HG03575 (cell line): ENCODE measurements around the gene TXNRD1.
"Not testable (repeated sequence)": the region's sequence is repeated elsewhere in the genome, so short reads cannot be mapped to it uniquely, and the experiment has no call there.

Experiments used
- ATAC-seq: cut with Tn5 transposase; IDR thresholded peaks from one replicate; pipeline ENCODE4 v1.9.1; 2021; ENCODE audit not compliant: unreplicated experiment, insufficient number of reproducible peaks, low FRiP score; ENCODE audit errors: extremely low read depth

The TXNRD1 gene

DNA sequence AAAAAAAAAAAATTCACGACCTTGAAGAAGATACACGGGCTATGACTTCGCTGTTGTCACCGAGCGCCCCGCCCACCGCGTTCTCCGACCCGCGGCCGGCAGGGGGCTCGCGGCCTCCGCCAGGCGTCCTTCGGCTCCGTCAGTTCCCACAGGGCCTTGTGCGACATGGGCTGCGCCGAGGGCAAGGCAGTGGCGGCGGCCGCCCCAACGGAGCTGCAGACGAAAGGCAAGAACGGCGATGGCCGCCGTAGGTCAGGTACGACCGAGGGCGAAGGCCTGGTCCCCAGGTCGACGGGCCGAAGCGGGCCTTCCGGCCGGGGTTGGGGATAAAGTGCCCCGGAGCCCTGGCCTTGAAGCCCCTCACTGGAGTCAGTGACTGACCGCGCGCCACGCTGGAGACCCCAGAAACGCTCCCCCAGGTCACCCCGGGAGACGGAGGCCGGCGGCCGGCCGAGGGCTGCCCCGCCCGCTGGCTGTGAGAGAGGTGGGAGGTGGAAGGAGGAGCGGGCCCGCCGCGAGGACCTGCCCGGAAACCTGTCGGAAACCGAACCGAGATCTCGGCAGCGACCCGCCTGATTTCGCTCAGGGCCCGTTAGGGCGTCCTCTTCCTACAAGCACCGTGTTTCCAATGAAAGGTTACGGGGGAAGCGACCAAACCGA lies at the start of gene TXNRD1:
Gene TXNRD1, plus strand, starts transcription at position 142 of the 660 bp plus-strand sequence. Its CDS starts 24 bp downstream, at position 166.
- no peak for ATAC-seq

DNA sequence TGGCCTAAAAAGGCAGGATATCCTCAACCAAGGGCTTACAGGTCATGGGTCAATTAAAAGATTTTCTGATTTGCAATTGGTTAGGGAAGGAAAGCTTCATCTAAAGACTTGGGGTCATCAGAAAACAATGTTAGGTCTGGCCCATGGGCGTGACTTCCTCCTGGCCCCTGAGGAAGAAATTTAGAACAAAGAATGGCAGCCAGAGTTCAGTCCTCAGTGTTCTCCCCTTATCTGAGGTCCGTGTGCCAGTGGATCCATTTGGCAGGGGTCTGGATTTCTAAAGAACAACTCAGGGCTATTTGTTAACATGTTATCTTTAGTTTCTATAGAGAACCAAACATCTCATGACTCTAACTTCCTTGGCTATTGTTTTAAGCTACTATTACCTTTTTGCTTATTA lies 49.8 kb upstream of the TXNRD1 start:
- no peak for ATAC-seq

DNA sequence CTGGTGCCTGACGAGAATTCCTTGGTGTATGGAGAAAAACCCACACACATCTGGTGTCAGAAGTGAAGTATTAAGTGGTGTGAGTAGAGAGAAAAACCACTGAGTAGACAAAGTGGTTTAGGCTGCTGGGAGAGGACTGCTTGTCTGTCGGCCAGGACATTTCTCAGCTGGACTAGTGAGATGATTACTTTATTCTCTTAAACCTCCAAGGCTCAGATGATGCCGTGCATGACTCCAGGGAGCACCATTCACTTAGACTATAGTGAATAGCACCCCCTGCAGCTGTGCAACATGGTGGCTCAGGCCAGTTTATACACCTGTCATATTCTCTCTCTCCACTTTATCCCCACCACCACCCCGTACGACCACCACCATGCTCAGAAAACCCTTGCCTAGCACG lies 49.1 kb upstream of the TXNRD1 start:
- ATAC-seq = no peak

DNA sequence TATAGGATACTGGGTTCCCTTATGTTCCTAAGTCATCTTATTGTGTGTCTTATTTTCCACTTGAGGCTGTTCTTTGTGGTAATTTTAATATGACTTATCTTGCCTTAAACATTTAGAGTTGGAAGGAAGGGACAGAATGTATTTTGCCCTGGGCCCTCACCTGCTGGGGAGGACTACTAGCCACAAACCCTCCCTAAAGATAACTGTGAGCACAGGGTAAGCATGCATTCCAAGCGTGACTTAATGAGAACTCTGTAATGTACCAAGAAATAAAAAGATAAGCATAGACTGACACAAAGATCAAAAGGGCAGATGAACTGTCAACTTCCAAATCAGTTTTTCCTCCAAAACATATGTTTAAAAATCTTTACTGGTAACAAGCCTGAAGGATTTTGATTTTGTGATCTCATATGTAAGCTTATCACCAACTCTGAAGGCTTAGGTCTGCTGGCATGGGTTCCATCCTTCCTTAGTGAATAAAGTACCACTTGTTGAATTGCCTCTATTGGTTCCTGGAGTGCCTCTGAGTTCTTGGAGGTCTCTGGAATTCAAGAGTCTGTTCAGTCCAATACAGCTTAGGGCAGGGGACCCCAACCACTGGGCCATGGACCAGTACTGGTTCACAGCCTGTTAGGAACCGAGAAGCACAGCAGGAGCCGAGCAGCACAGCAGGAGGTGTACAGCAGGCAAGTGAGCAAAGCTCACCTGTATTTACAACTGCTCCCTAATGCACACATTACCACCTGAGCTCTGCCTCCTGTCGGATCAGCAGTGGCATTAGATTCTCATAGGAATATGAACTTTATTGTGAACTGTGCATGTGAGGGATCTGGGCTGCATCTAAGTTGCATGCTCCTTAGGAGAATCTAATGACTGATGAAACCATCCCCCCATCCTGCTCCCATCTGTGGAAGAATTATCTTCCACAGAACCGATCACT lies 47.8 kb upstream of the TXNRD1 start:
- ATAC-seq = no peak

DNA sequence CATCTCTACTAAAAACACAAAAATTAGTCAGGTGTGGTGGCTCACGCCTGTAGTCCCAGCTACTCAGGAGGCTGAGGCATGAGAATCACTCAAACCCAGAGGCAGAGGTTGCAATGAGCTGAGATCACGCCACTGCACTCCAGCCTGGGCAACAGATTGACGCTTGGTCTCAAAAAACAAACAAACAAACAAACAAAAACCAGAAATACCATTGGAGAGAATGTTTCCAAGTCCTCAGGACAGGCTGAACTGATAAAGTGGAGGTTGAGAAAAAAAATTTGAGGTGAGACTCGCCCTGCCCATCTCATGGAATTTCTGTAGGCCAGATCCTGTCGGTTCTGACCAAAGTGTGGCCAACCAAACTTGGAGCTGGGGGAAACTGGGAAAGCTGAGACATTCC lies 47.0 kb upstream of the TXNRD1 start:
- no peak for ATAC-seq

DNA sequence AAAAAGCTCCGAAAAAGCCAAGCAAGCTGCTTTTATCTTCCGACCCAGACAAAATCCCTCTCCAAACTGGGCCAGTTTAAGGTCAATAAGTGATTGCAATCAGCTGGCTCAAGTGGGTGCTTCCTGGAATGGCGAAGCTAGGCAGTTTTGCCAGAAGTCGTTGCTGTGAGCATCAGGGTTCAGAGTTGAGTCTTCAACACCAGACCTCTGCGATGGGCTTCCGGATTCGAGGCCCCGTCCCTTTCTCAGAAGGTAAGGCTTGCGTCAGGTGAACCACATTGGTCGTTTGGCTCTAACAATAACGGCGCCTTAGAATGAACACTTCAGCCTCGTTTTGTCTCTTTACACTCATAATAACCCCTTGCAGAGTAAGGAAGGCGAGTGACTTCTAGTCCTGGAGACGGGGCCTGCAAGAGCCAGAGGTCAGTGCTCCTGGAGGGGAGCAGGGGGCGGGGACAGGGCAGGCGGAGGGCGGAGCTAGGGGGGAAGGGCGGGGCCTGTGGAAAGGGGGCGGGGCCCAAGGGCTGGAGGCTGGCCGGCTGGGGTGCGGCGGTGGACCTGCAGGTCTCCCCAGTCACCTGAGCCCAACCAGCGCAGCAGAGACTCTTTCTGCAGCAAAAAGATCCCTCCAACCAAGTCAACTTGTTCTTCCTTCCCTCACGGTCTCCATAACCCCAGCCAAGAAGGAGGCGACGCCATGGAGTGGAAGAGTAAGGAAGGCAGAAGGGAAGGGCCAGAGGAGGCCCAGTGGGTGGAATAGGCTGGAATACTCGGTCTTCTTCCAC lies 43.6 kb upstream of the TXNRD1 start:
- no peak for ATAC-seq

DNA sequence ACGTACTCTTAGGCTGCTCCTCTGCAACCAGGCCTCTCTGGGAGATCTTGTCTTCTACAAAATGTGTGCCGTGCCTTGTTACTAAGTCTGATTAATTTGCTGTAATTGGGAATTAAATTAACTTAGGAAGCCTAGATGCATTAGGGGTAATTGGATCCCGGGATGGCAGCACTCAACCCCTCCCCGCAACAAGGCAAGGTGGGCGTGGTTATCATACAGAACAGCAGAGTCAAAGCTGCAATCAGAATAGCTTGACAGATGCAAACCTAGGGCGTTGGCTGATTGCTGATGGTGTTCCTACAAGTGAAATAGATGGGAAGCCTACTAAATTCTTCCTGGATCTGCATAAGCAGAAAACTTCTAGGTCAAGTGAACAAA lies 43.0 kb upstream of the TXNRD1 start:
- ATAC-seq = no peak

DNA sequence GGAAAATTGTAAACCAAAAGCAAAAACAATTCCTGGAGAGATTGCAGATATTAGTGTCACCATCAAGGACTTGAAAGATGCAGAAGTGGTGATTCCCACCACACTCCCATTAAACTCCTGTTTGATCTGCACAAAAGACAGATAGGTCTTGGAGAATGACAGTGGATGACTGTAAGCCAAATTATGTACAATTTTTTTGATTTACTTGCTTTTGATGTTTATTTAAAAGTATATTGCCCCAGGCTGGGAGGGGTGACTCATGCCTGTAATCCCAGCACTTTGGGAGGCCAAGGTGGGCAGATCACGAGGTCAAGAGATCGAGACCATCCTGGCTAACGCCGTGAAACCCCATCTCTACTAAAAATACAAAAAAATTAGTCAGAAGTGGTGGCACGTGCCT lies 41.8 kb upstream of the TXNRD1 start:
- not testable (repeated sequence) for ATAC-seq

DNA sequence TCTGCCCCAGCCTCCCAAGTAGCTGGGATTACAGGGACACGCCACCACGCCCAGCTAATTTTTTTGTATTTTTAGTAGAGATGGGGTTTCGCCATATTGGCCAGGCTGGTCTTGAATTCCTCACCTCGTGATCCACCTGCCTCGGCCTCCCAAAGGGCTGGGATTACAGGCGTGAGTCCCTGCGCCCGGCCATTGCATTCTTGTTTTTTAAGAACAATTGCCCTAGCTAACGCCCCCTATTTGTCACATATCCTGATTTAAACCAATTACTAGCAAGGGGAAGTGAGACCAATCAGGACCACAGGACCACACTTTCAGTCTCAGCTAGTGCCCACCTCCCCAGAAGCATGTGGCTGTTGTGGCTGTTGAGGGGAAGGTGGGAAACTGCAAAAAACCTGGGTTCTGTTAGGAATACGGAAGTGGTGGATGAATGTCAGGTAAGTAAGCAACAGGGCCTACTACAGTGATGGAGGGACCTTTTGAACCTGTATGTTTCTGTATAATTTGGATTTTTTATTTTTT lies 39.8 kb upstream of the TXNRD1 start:
- ATAC-seq = no peak

DNA sequence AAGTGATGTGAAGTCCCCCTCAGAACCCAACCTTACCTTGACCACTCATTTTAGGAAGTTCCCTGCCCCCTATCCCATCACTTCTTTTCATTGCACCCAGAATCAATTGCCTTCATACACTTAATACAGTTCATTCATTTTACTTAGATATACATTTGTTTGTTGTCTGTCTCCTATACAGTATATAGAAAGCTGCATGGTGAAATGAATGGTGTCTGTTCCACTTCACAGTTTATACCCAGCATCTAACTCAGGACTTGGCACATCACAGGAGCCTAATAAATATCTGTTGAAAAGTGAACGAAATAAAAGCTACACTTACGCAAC lies 38.3 kb upstream of the TXNRD1 start:
- ATAC-seq = no peak

DNA sequence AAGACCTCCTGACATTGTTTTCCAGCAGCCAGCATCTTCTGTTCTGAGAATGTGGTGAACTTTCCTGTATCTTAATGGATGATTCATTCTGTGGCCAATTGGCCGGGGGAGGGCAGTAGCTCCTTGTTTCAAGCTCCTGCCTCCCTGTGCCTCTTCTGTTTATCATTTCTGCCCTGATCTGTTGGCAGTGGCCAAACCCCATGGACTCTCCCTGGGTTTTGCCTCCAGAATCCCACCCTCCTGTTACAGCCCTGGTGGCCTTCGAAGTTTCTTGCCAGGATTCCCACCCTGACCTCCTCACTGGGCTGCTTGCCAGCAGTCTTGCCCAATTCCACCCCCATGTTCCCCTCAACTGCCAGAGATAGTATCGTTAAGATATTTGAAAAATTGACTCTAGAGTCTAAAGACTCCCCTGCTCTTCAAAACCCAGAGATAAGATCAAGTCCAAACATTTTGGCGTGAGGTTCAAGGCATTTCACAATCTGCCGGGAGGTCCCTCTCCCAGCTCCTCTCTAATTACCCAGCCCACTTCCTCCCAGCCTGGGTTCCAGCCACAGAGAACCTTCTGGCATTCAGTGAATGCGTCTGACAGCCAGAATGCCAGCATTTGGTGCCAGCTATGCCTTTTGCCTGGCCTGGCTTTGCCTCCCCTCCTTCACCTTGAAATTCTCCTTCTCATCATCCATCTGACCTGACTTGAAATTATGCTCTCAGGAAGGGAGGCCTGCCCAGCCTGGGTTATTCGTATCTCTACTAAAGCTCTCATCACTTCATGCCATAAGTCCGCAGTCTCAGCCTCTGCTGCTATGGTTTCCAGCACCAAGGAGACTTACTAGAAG lies 37.7 kb upstream of the TXNRD1 start:
- ATAC-seq = no peak

DNA sequence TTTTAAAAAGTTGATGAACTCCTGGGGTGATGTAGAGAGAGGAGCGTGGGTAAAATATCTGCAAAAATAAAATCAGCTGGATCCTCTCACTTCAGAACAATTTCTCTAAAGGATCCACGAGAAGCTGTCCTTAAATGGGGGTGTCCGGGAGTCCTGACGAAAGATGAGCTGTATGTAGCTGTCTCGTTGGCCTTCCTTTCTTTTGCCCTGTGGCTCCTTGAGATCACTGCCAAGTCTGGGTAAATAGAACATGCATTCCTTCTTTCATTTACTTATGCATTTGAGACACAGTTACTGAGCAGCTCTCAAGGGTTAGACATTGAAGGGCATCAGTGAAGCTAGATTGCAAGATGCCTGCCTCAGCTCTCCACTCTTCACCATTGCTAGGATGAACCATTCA lies 35.2 kb upstream of the TXNRD1 start:
- no peak for ATAC-seq

DNA sequence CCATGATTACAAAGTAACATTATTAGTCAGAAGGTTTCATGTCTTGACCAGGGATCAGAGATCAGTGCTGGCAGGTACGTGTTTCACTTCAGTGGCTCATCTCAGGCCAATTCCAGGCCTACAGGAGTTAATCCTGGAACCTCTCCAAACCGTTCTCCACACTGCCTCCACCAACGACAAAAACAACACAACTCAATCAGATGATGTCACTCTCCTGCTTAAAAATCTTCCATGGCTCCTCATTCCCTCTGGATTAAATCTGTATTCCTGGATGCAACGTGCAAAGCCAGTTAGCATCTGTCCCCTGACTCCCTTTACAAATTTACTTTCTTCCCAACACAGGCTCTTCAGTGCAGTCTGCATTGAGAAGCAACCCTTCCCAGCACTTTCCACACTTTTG lies 34.3 kb upstream of the TXNRD1 start:
- ATAC-seq = no peak

DNA sequence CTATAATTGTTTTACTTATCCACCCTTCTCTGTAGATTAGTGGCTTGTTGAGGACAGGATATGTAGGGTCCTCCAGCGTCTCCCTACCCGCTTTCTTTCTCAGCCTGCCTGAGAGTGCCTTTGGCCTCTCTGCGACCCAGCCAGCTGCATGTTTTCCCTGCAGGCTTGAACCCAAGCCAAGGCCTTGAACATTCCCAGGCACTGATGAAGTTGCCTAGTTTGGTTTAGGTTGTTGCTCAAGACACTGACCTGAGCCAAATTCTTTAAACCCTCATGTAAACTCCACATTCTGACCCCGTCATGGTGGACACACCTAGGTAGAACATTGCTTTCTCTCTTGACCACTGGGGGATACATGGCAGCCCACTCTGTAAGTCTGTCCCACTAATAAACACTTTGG lies 33.4 kb upstream of the TXNRD1 start:
- no peak for ATAC-seq

DNA sequence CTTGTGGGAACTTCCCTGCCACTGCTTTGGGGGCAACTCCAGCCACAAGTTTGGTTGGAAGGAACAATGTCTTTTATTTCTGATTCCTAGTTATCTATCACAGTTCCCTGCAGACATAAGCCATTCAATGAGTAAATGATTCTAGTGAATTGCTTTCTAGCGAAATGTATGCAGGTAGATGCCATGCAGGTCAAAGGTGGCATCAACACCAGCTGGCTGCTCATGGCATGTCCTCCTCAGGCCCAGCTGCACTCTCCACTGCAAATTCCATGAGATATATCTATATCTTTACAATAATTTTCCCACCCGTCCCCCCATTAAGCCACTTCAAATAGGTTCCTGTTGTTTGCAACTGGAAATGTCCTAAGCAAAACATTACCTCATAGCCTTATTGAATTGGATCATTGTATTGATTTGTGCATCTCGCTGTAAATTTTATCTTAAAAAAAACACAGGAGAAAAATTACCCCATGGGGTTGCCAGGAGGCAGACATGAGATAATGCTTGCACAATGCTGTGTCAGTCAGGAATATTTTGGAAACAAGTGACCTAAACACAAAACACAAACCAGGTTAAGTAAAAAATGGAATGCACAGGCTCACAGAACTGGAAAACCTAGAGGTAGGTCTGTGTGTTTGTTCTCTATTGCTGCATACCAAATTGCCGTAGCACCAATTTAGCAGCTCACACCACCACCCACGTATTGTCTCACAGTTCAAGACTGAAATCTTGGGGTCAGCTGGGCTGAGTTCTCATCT lies 32.8 kb upstream of the TXNRD1 start:
- ATAC-seq = no peak

DNA sequence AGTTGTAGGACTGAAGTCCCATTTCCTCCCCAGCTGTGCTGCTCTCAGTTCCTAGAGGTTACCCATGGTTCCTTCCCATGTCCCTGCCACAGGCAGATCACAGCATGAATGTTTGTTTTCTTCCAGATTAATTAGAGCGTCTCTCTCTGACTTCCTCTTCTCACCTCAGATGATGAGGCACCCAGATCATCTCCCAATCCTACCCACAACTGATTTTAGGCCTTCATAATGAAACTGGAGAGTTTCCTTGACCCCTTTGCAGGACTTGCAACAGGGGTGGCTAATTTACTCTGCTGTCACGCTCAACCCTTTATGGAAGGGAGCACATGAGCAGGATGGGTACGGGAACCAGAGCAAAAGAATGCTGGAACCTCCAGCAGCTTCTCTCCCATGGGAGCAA lies 32.1 kb upstream of the TXNRD1 start:
- ATAC-seq = no peak

DNA sequence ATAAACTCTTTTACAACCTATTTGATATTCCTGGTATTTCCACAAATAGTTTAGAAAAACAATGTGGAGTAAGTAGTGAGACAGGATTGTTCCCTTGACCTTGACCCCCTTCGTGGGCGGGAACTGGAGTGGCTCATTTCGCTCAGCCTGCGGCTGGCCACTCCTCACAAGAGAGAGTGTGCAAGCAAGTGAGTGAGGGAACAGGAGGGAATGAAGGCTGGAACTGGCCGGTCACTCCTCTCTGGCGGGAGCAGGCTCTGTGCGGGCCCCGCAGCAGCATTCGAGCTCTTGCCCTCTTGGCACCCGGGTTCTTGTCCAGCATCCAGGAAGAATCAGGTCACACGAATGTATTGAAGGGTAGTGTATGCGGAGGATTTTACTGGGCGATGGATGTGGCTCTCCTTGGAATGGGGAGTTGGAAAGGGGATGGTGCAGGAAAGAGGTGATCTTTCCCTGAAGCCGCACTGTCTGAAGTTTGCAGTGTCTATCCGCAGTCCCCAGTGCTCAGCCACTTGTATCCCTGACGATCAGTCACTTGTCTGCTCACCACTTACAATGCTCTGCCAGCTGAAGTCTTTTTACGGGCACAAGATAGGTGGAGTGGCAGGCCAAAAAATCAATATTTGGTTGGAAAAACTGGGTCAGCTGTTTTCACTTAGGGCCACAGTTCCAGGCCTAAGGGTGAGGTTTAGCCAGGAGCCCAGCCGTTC lies 28.0 kb upstream of the TXNRD1 start:
- no peak for ATAC-seq

DNA sequence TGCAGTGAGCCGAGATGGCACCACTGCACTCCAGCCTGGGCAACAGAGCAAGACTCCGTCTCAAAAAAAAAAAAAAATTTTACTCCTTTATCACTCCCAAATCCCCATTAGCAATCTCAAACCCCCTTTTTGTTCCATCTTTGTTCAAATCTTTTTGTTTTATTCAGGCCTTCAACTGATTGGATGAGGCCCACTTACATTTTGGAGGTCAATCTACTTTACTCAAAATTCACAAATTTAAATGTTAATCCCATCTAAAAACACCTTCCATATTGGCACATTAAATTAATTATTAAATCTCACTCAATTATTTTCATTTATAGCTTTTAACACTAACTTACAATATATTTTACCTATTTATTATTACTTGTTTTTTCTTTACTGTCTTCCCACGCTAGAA lies 27.0 kb upstream of the TXNRD1 start:
- no peak for ATAC-seq
